PC-3 (cell line): ENCODE data around the gene FAXDC2. TPM values are rescaled to one million over a fixed set of nuclear protein-coding genes. Genes with fewer than 3 reads are reported as not detected.

Experiments
- ATAC-seq: fragments of 200-7000 bp; cut with Tn5 transposase; 2 replicates; pipeline ENCODE4 v1.9.1; 2020; ENCODE audit warnings: mild to moderate bottlenecking, moderate library complexity
- BruUV-seq: library from RNA; stranded (reverse); fragments of 400-500 nt; replicated peaks from 2 replicates; lab custom pipeline; 2021; lab: Mats Ljungman, UMichigan
- CTCF ChIA-PET: fragments of 300-600 bp; sonication (Branson Sonifier 250); formaldehyde crosslinking; loops from one replicate; lab custom pipeline; 2022; ENCODE audit warnings: antibody characterized with exemption; lab: Charles Lee
- POLR2A ChIA-PET: fragments of 300-600 bp; sonication (Branson Sonifier 250); formaldehyde crosslinking; loops from one replicate; lab custom pipeline; 2022; ENCODE audit warnings: antibody characterized with exemption; ENCODE audit not compliant: unreplicated experiment; lab: Charles Lee
- DNase-seq: peaks from one replicate; pipeline ENCODE4 v3.0.0-alpha.2; 2015
- H2AFZ ChIP-seq: fragments of 300-600 bp; sonication (generic); 2 replicates; pipeline ENCODE4 v1.6.0; 2016; ENCODE audit warnings: antibody characterized with exemption, low read length
- H3F3A ChIP-seq: fragments of 300-600 bp; sonication (generic); one replicate; pipeline ENCODE4 v1.6.0; 2017; ENCODE audit warnings: antibody characterized with exemption, low read length, control low read depth, mild to moderate bottlenecking; ENCODE audit not compliant: unreplicated experiment
- H3K27ac ChIP-seq: fragments of 300-600 bp; sonication (generic); 2 replicates; pipeline ENCODE4 v1.5.1; 2016; ENCODE audit warnings: mild to moderate bottlenecking, low read length
- H3K27me3 ChIP-seq: fragments of 300-600 bp; sonication (generic); 2 replicates; pipeline ENCODE4 v1.6.1; 2016; ENCODE audit warnings: low read length, mixed read lengths
- H3K36me3 ChIP-seq: fragments of 300-600 bp; sonication (generic); 2 replicates; pipeline ENCODE4 v1.6.1; 2016; ENCODE audit warnings: low read depth, mixed run types, low read length, mixed read lengths
- H3K4me1 ChIP-seq: fragments of 300-600 bp; sonication (generic); 2 replicates; pipeline ENCODE4 v1.5.1; 2016; ENCODE audit warnings: low read length; ENCODE audit not compliant: insufficient read depth
- H3K4me2 ChIP-seq: fragments of 300-600 bp; sonication (generic); 2 replicates; pipeline ENCODE4 v1.6.0; 2016; ENCODE audit warnings: low read length
- H3K4me3 ChIP-seq: fragments of 300-600 bp; sonication (generic); 2 replicates; pipeline ENCODE4 v1.5.1; 2016; ENCODE audit warnings: mild to moderate bottlenecking, low read length, mixed read lengths
- H3K79me2 ChIP-seq: fragments of 300-600 bp; sonication (generic); 2 replicates; pipeline ENCODE4 v1.6.1; 2017; ENCODE audit warnings: low read length, mixed read lengths
- H3K9ac ChIP-seq: fragments of 300-600 bp; sonication (generic); 2 replicates; pipeline ENCODE4 v1.6.0; 2016; ENCODE audit warnings: mild to moderate bottlenecking, low read length
- H3K9me2 ChIP-seq: fragments of 300-600 bp; sonication (generic); replicated peaks from 2 replicates; pipeline ENCODE4 v1.6.1; 2016; ENCODE audit warnings: mixed run types, low read length, mixed read lengths
- H3K9me3 ChIP-seq: fragments of 300-600 bp; sonication (generic); 2 replicates; pipeline ENCODE4 v1.6.1; 2016; ENCODE audit warnings: low read length, mixed read lengths
- H4K20me1 ChIP-seq: fragments of 300-600 bp; sonication (generic); 2 replicates; pipeline ENCODE4 v1.6.1; 2016; ENCODE audit warnings: low read length, mixed read lengths
- EZH2 ChIP-seq: fragments of 300-600 bp; sonication (generic); IDR thresholded peaks from one replicate; pipeline ENCODE4 v1.6.1; 2017; ENCODE audit warnings: antibody characterized with exemption, mild to moderate bottlenecking, low read length; ENCODE audit not compliant: unreplicated experiment
- EZH2phosphoT487 ChIP-seq: fragments of 300-600 bp; sonication (generic); IDR thresholded peaks from 2 replicates; pipeline ENCODE4 v1.6.1; 2018; ENCODE audit warnings: mild to moderate bottlenecking, antibody characterized with exemption, low read length, borderline replicate concordance
- intact Hi-C: fragments of 100-400 bp; cut with micrococcal nuclease; formaldehyde crosslinking; loops from 2 replicates; pipeline ENCODE4 v1.9.0; 2023
- total RNA-seq: library from RNA; depleted of rRNA; stranded (reverse); fragments of >200 nt; gene quantifications from 2 replicates; pipeline ENCODE4 v1.2.3, GENCODE V29; 2014
- TF ChIP-seq, protein P1 (sequence below): fragments of 300-600 bp; sonication (generic); conservative IDR thresholded peaks from 2 replicates; pipeline ENCODE4 v1.5.1; 2017; ENCODE audit warnings: antibody characterized with exemption, low read depth, mild to moderate bottlenecking, low read length

Gene FAXDC2
- total RNA-seq, 1 experiment from 2014 or later: not detected

DNA sequence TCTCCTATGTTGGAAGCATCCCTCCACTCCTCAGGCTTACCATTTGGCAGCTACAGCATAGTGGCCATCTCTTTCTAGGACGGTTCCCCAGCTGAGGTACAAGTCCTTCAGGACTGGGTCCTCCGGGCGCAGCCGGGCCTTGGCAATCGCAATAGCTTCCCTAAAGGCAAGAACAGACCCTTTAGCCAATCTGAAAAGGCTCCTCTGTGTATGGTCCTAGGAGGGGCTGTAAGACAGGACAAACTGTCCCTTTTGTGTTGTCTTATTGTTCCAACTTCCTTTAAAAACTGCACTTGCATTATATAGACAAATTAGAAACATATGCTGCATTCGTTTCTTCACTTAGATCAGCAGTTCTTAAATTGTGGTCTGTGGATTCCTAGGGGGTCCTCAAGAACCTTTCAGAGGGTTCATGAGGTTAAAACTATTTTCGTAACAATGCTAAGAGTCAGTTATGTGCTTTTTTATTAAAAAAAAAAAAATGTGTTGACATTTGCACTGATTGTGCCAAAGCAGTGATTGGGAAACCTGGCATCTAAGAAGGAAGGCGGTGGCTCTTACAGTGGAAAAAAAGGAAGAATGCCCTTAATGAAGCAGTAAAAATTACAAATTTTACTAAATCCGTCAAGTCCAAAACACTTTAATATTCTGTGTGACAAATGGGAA lies 48.9 kb upstream of the FAXDC2 start:
- Histone ChIP-seq H2AFZ (no peak overlapping the region), H3K4me1 (no peaks in the 10 kb centered on the region), H3K4me3 (no peak overlapping the region), H3K79me2 (no peaks in the 10 kb centered on the region), H3K27ac (no peak overlapping the region), H3K4me2 (no peak overlapping the region), H4K20me1 (no peaks in the 10 kb centered on the region), H3K9me2 (no peaks in the 10 kb centered on the region), H3K27me3 (no peaks in the 10 kb centered on the region), H3K9me3 (no peaks in the 10 kb centered on the region), H3K36me3 (peaks cover 32% of the 10 kb centered on the region), H3F3A (no peaks in the 10 kb centered on the region), H3K9ac (no peak overlapping the region)
- intact Hi-C loops: no loop called here
- BruUV-seq: no TSS peak
- no peak for DNase-seq
- POLR2A ChIA-PET: no interaction called here
- CTCF ChIA-PET: no interaction called here
- no peak for ATAC-seq
- TF ChIP-seq, protein P1, sequence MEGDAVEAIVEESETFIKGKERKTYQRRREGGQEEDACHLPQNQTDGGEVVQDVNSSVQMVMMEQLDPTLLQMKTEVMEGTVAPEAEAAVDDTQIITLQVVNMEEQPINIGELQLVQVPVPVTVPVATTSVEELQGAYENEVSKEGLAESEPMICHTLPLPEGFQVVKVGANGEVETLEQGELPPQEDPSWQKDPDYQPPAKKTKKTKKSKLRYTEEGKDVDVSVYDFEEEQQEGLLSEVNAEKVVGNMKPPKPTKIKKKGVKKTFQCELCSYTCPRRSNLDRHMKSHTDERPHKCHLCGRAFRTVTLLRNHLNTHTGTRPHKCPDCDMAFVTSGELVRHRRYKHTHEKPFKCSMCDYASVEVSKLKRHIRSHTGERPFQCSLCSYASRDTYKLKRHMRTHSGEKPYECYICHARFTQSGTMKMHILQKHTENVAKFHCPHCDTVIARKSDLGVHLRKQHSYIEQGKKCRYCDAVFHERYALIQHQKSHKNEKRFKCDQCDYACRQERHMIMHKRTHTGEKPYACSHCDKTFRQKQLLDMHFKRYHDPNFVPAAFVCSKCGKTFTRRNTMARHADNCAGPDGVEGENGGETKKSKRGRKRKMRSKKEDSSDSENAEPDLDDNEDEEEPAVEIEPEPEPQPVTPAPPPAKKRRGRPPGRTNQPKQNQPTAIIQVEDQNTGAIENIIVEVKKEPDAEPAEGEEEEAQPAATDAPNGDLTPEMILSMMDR: no peak
- TF ChIP-seq EZH2phosphoT487 (no peak), EZH2 (no peak)

DNA sequence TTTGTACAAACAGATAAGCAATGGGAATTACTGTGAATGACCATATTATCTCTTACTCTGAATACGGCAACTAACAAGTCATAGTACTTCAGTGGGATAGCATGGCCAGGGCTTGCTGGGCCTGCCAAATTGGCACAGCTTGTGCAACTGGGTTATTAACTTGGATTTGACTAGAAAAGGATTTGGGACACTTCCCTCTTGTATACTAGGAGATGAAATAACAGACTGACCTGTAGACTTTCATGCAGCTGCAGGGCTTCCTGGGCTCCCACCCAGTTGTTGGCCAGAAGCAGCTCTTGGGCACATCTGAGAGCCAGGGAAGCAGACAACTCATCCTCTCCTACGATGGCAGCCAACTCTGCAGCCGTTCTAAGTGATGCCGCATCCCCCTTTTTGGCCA lies 47.8 kb upstream of the FAXDC2 start:
- Histone ChIP-seq H3K27me3 (no peaks in the 10 kb centered on the region), H3K9me3 (no peaks in the 10 kb centered on the region), H4K20me1 (no peaks in the 10 kb centered on the region), H3K36me3 (peaks cover 33% of the 10 kb centered on the region), H3K9me2 (no peaks in the 10 kb centered on the region), H3K4me2 (no peak overlapping the region), H3K4me1 (no peaks in the 10 kb centered on the region), H3K79me2 (no peaks in the 10 kb centered on the region), H2AFZ (no peak overlapping the region), H3K27ac (no peak overlapping the region), H3K9ac (no peak overlapping the region), H3F3A (no peaks in the 10 kb centered on the region), H3K4me3 (no peak overlapping the region)
- ATAC-seq: no peak
- intact Hi-C loops: no loop called here
- POLR2A ChIA-PET: no interaction called here
- BruUV-seq: no TSS peak
- CTCF ChIA-PET: interaction anchor here (0.7 kb wide), 1 partner anchor 248 kb away, joined by 7 read pairs; no protein-coding TSS in a partner anchor
- no peak for DNase-seq
- TF ChIP-seq EZH2 (no peak), EZH2phosphoT487 (no peak)
- TF ChIP-seq, protein P1: no peak

DNA sequence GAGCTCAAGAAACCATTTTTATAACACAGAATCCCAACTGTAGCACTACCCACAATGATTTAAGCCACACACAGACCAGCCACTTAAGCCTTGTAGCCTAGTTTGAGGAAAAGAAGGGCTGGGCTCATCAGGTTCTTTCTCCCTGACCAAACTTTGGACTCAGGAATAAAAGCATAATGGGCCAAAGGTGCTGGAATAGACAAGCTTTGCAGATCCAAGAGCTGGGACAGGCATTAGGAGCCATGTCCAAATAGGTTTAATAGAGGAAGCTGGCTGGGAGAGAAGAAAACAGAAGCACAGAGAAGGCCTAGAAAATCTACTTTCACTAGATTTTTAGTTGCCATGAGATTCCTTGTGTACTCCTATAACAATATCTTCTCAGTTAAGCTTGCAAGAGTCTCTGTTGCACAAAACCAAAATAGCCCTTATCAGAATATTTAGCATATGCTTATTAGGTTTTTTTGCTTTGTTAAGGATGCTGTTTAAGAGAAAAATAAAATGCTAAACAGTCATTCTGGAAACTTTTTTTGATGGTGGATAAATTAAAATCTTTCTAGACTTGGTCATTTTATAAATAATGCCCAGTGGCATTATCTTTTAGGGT lies 46.3 kb upstream of the FAXDC2 start:
- Histone ChIP-seq H3K4me3 (no peak overlapping the region), H3K9me2 (no peaks in the 10 kb centered on the region), H3K27me3 (no peaks in the 10 kb centered on the region), H3K9me3 (no peaks in the 10 kb centered on the region), H3K9ac (no peak overlapping the region), H2AFZ (no peak overlapping the region), H3K79me2 (no peaks in the 10 kb centered on the region), H3K4me2 (no peak overlapping the region), H3K36me3 (peaks cover 33% of the 10 kb centered on the region), H3K27ac (no peak overlapping the region), H3F3A (no peaks in the 10 kb centered on the region), H3K4me1 (no peaks in the 10 kb centered on the region), H4K20me1 (no peaks in the 10 kb centered on the region)
- CTCF ChIA-PET: no interaction called here
- intact Hi-C loops: no loop called here
- POLR2A ChIA-PET: no interaction called here
- TF ChIP-seq EZH2phosphoT487 (no peak), EZH2 (no peak)
- TF ChIP-seq, protein P1: no peak
- ATAC-seq: no peak
- DNase-seq: no peak
- BruUV-seq: no TSS peak
